HG03354 (cell line): Measurements from ENCODE around the gene MORC4.
"Not testable (repeated sequence)": the region's sequence is repeated elsewhere in the genome, so short reads cannot be mapped to it uniquely, and the experiment has no call there.

Experiments
- ATAC-seq: cut with Tn5 transposase; IDR thresholded peaks from one replicate; pipeline ENCODE4 v1.9.1; 2021; ENCODE audit warnings: mild to moderate bottlenecking; ENCODE audit not compliant: unreplicated experiment, poor library complexity, severe bottlenecking

MORC4 gene

DNA sequence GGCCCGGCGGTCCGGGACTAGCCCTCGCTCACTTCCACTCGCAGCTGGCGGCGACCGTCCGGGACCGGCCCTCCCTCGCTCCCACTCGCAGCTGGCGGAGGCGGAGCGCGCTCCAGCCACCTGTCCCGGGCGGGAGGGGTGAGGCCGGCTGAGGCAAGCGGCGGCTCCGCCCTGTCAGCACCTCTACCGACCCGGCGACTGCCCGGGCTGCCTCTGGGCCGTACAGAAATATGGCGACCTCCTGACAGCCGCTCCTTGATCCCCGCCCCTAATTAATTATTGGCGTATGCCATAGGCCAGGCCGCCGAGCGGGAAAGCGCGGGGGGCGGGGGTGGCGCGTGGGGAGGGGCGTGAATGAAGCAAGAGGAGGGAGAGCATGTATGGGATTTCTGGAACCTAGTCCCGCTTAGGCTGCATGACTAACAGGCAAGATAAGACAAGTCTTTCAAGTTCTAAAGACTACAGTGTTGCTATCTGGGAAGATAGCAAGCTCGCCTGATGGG, at the start of gene MORC4:
Gene MORC4 (minus strand): TSS at position 200 of the 503 bp plus-strand sequence. CDS start 243 bp downstream, outside the sequence.
- ATAC-seq: peak; percentile 81

DNA sequence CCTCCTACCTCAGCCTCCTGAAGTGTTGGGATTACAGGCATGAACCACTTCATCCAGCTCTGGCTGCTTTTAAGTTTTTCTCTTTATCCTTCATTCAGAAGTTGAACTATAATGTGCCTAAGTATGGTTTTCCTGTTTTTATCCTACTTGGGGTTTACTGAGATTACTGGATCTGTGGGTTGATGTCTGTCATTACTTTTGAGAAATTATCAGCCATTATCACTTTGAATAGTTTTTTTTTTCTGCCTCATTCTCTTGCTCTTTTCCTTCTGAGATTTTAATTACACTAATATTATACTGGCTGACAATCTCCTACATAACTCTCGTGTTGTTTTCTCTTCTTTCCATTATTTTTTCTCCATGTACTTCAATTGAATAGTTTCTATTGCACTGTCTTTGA, 47.6 kb upstream of the MORC4 start:
- no peak for ATAC-seq

DNA sequence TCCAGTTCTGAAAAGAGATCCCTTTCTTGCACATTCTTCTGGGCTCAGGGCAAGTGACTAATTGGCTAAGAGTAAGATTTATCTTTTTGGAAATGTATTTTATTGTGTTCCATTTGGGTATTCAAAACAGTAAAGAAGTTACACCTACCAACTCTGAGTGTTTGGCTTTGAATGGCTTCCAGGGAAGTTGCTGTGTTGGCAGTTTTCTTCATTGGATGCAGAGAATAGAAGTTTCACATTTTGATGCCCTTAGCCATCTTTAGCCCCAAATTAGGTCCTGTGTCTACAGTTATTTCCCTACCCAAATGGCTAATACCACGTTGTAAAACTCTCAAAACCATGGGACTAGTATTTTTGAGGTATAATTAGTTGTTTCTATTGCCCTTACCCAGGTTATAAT, 29.7 kb upstream of the MORC4 start:
- ATAC-seq: no peak

DNA sequence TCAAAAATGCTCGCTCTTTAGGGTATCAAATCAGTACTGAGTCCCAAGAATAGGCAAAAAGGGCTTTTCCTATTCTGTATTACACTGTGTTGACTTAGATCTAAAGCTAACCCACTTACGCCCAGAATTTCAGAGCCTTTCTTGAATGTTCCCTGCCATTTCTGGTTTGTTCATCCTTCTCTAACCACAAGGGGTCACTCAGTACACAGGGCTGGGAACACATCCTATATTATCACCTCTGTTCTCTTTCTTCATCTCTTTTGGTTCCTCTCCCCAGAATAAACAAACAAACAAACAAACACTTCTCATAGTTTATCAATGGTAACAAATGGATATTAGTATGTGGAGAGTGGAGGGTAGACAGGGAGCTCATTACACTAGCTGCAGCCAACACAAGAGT, 25.5 kb upstream of the MORC4 start:
- no peak for ATAC-seq

DNA sequence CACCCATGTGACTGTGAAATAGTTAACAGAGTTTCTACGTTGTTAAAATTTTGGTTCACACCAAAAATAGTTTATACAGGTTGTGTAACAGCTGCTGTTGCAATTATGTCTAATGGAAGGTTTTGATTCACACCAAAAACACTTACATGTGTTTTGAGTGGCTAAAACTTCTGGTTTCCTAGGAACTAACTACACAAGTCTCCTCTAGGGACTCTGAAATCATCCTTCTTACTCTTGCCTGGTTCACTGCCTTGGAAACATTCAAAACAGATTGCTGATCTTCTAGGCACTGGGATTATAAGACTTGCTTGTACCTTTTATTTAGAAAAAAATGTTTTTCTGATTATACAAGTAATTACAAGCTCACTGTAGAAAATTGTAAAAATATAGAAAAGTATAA, 14.9 kb upstream of the MORC4 start:
- no peak for ATAC-seq

DNA sequence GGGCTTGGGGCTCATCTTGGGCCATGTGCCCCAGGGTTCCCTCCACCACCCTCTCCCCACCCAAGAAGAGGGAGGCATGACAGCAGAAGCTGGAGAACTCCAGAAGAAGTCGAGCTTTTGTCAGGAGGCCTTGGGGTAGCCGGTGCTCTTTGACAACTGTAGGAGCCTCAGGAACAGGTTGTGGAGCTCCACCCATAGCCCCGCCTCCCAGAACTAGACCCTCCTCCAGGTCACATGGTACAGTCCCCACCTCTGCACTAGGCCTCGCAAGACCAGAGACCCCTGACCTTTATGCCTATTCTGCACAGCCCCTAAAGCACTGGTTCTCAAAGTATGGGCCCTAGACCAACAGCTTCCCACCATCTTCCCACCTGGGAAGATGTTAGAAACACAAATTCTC, 8.0 kb upstream of the MORC4 start:
- no peak for ATAC-seq

DNA sequence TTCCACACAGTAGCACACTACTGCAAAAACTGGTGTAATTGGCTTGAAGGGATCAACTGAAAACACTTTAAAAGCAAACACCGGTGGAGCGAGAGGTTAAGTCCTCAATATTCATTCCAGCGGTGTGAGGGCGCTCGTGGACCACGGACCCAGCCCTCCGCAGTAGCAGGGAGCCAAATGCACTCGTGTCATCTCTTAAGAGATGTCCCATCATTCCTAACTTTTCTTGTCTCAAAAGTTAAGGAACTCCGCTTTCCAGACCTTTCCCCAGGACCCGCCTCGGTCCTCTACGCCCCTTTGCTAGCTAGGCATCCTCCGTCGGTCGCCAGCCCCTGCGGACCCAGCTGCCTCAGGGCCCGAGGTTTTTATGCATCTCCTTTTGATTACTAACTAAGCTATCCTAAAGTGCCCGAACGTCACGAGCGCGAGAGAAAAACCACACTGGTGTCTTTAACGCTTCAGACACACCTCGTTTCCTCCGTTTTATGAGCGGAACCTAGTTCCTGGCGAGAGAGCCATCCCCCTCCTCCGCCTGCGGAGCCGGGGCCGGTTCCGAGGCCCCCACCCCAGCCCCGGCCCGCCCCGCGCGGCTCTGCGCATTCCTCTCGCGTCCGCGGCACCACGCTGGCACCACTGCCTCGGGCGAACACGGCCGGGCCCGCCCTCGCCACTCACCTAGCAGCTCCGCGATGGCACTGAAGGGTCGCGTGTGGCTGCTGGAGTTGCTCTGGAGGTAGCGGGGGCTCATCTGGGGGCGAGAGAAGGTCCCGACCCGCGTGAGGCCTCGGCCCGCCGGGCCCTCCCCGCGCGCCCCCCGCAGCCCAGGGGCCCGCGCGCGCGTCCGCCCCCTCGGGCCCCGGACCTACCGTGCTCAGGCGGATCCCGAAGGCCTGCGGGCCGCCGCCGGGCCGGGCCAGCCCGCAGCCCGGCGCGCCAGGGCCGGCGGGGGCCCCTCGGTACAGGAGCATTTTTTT, 723 bp downstream of the MORC4 start:
- peak; percentile 50 for ATAC-seq

DNA sequence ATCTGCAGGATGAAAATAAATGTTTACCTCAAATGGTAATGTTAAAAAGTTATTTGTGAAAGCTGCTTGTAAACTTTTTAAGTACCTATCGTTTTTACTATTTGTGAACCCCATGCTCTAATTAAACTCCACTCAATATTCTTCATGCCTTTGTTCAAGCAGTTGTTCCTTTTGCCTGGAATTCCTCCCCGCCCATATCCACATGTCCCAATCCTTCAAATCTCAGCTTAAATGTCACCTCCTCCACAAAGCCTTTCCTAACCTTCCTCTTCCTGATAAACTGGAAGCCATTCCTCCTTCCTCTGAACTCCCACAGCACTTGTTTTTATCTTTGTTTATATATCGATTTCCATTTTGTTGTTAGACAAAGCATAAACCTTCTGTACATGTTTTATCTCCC, 2.4 kb downstream of the MORC4 start:
- no peak for ATAC-seq

DNA sequence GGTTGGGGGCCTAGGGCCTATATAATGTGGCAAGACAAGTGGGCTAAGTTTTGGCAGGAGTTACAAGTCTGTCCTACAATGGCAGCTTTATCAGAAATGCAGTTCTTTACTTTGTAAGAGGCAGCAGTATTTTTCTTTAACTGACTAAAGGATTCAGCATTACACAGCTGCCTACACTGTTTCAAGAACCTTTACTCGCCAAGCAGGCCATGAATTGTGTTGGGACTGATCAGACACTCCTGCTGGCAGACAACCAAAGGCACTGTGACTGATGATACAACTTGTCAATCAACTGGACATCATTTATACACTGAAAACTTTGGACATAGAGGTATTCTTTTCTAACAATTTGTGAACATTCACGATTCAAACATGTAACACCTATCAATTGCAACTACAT, 4.3 kb downstream of the MORC4 start:
- no peak for ATAC-seq

DNA sequence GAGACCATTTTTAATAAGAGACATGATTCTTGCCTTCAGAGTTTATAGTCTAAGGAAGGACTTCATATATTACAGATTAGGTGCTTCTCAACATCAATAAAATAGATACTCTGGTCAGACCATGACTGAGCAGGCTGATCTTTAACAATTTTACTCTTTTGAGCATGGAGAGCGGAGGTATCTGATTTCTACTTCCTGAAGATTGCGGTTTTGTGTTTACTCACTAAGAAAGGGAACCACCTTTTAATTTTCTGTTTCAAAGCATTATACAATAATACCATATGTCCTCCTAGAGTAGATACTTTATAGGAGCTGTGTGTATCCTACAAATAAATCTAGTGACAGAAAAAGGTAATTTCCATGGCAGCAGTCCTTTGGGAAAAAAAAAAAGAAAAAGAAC, 12.5 kb downstream of the MORC4 start:
- no peak for ATAC-seq

DNA sequence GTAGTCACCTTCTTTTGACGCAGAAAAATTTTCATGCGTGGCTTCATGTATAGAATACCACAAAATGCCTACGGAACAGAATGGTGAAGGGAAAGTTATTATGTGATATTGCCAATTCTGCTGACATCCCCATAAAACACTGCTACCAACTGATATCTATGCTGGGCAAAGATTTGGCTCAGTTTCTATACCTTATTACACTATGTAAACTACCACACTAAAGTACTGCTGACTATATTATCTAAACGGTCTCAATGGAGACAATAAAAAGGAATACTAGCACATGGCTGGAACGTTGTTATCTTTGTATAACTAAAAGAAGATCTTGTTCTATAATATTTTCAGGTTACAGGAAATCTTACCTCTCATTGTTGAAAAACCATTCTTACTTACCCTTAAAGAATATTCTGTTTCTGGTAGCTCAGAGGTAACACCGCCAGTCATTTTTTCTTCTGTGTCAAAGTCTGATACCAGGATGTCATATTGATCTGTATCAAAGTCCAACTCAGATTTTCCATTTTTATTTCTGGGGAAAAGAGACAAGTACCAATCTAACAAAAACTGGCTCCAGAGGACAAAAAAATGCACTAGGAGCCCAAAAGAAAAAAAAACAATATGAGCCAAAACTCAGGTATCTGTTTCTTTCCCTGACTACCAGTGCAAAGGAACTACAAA, 18.9 kb downstream of the MORC4 start:
- no peak for ATAC-seq

DNA sequence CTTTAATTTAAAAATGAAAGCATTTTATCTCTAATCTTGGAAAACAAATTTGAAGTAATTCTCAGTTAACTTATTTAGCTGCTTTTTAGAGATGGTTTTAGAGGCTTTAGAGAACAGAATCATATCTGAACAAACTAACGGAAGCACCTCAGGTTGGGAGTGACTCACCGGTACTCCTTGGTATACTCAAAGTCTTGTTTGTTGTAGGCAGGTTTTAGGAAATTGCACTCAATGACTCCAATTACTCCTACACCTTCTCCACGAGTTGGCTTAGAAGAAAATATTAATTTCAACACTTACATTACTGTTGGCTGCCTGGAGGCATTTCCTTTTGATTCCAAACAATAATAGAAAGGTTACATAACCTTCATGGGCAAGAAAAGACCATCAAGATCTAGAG, 23.6 kb downstream of the MORC4 start:
- ATAC-seq: no peak

DNA sequence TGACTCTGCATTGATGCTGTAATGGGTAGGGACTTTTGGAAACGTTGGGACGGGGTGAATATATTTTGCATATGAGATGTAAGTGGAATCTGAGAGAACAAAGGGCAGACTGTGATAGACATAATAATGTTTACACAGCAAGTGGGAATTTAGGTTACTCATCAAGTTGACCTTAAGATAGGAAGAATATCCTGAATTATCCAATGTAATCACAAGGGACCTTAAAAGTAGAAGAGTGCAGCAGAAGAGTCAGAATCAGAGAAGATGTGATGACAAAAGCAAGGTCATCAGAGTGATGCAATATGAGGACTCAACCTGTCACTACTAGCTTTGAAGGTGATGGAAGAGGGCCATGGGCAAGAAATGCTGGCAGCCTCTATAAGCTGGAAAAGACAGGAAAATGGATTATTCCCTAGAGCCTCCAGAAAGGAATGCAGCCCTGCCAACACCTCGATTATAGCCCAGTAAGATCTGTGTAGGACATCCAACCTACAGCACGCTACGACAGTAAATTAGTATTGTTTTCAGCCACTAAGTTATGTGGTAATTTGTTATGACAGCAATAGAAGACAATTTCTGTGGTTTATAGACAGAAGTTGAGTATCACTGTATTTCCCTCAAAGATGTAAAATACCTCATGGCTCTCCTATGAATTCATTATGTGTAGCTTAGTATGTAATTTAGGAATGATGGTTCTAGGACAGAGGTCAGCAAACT, 26.4 kb downstream of the MORC4 start:
- no peak for ATAC-seq

DNA sequence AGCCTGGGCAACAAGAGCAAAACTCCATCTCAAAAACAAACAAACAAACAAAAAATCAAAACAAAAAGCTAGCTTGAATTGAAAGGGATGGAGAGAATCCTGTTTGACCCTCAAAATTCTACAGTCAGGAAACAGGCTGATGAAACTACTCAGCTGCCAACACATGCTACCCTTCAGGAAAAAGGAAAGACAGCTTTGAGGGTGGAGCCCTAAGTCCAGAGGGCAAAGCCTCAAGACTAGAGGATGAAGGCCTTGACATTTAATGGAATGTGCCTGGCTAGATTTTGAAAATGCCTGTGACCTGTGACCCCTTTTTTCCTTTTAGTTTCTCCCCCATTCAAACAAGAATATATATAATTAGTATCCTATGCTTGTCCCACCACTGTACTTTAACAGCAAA, 27.1 kb downstream of the MORC4 start:
- ATAC-seq: no peak

DNA sequence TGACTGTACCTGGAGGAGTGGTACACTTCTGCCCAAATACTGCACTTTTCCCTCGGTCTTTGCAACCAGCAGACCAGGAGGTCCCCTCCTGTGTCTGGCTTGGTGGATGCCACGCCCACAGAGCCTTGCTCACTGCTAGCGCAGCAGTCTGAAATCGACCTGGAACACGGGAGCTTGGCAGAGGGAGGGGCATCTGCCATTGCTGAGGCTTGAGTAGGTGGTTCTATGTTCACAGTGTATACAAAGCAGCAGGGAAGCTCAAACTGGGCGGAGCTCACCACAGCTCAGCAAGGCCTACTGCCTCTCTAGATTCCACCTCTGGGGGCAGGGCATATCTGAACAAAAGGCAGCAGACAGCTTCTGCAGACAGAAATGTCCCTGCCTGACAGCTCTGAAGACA, 33.5 kb downstream of the MORC4 start:
- ATAC-seq: not testable (repeated sequence)

DNA sequence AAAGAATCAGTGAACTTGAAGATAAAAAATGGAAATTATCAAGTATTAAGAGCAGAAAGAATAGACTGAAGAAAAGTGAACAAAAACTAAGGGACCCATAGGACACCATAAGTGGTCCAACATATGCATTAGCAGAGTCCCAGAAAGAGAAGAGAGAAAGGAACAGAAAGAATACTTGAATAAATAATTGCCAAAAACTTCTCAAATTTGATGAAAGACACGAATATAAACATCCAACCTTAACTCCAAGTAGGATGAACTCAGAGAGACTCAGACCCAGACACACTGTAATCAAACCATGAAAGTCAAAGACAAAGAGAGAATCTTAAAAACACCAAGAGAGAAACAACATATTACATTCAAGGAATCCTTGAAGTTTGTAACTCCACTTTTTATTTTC, 35.7 kb downstream of the MORC4 start:
- no peak for ATAC-seq

DNA sequence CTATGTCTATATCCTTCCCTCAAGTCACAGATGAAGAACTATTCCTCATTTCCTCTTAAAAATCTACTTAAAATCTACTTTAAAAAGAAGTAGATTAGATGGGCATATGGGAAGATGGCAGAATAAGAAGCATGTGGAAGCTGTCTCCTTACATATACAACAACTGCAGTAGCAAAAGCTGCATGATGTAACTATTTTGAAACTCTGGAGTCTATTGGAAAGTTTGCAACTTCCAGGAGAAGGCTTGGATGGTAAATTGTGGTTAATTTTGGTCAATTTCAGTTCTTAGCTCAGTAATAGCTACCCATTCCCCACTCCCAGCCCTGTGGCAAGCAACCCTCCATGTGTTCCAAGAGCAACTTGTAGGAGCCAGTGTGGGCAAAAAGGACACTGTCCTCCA, 36.9 kb downstream of the MORC4 start:
- no peak for ATAC-seq

DNA sequence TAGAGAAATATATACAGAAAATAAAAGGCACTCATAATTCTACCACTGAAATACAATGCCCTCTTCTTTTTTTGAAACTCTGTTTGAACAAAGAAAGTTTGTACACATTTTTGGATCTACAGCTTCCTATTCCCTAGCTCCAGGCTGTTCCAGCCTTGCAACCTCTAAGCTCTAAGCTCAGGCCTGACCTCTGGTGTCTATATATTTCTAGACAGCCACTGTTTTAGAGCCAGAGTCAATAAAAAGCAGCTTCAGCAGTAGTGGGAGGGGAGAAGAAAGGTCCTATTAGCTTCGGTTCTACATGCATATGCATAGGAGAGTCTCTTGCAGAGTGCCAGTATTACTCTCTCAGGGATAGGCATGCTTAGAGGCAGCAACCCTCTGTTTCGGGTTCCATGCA, 40.1 kb downstream of the MORC4 start:
- ATAC-seq: no peak

DNA sequence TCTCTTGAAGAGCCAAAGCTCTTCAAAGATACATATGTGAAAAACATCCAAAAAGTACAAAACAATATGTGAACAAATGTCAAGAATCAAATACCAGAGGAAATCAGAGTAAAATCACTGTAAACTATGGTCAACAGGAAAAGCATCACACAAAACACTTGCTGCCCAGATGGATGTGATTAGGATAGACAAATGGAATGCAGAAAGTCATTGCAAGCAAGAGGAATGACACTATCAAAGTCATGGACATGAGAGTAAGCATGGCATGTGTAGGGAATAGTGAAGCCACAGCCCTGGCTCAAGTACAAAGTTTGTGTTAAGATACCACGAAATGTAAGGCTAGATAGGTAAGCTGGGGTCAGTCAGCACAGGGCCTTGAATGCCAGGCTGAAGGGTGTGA, 42.2 kb downstream of the MORC4 start:
- no peak for ATAC-seq

DNA sequence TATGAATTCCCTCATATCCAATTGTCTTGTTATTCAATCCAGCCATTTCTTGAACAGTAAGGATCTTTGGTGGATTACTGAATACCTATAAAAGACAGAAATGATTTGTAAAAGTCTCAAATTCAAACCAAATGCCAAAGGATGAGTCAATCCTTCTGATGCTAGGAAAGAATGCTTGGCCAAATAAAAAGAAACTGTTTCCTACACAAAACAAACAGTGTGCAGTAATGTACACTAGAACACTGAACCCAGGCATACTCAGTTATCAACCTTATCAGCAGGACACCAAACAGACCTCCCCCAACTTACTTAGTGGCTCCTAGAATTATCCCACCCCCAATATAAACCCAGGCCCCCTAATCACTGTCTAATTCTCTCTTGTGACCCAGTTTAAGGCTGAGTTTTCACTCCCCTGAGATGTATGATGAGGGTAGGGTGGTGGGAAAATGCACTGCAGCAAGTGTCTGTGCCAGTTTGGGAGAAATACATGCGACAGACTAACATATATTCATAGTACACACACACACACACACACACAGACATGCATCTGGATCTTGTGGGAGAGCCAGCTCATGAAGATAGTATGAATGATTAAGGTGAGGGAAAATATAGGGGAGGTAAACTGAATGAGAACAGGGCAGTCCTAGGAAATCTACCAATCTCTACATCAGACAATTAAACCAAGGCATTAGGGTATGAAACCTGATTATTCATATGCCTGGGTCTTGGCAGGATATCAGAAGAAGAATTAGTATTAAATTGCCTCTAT, 44.8 kb downstream of the MORC4 start:
- no peak for ATAC-seq
